HepG2 (cell line): ENCODE results near the gene MRPL9. TPM values are rescaled to one million over a fixed set of nuclear protein-coding genes. Genes with fewer than 3 reads are reported as not detected.

Source experiments
- ATAC-seq: fragments of 200-7000 bp; cut with Tn5 transposase; 3 replicates; pipeline ENCODE4 v1.9.1; 2020; ENCODE audit warnings: mild to moderate bottlenecking, moderate library complexity
- BruUV-seq: library from RNA; stranded (reverse); fragments of 400-500 nt; replicated peaks from 2 replicates; lab custom pipeline; 2021; lab: Mats Ljungman, UMichigan
- CTCF ChIA-PET: fragments of 300-600 bp; formaldehyde crosslinking; extraction: SDS; loops from one replicate; lab custom pipeline; 2021; ENCODE audit warnings: low total read pairs, inconsistent platforms, low intra/inter-chr PET ratio; lab: Yijun Ruan, JAX
- POLR2A ChIA-PET: fragments of 350-600 bp; sonication (Branson Sonifier 250); formaldehyde crosslinking; loops from one replicate; lab custom pipeline; 2020; ENCODE audit warnings: antibody characterized with exemption, inconsistent platforms; lab: Yijun Ruan, JAX
- DNase-seq: peaks from one replicate; pipeline ENCODE4 v3.0.0-alpha.2; 2015; ENCODE audit warnings: low spot score
- FAIRE-seq: peaks from 3 replicates; lab custom pipeline; 2011; peaks lifted over from hg19 to GRCh38; lab: Jason Lieb, UNC
- H2AFZ ChIP-seq: one replicate; pipeline ENCODE4 v1.6.1; 2011; ENCODE audit warnings: low read length, inconsistent platforms
- H3K27ac ChIP-seq: fragments of 300-600 bp; 3 replicates; pipeline ENCODE4 v1.8.0; 2011; ENCODE audit warnings: mixed run types, mild to moderate bottlenecking, mixed read lengths, low read length, inconsistent platforms; ENCODE audit not compliant: insufficient read depth; ENCODE audit errors: extremely low read length
- H3K27me3 ChIP-seq, 2 experiments: fragments of 200-600 bp in 1 of 2; 2 replicates in 1 of 2; 3 replicates in 1 of 2; pipeline versions ENCODE4 v1.6.0 to v1.8.0; 2011; ENCODE audit warnings: low read length in 2 of 2, mild to moderate bottlenecking in 2 of 2, moderate library complexity in 2 of 2, inconsistent platforms in 1 of 2; ENCODE audit not compliant: insufficient read depth in 2 of 2, control insufficient read depth in 1 of 2
- H3K36me3 ChIP-seq, 2 experiments: fragments of 200-600 bp in 1 of 2; replicated peaks in 1 of 2; 2 replicates in 1 of 2; 3 replicates in 1 of 2; pipeline versions ENCODE4 v1.5.1 to v1.8.0; 2011; ENCODE audit warnings: low read length in 2 of 2, inconsistent platforms in 1 of 2; ENCODE audit not compliant: insufficient read depth in 2 of 2, control insufficient read depth in 1 of 2
- H3K4me1 ChIP-seq: 2 replicates; pipeline ENCODE4 v1.5.1; 2012; ENCODE audit warnings: low read length, inconsistent platforms; ENCODE audit not compliant: insufficient read depth
- H3K4me2 ChIP-seq: 2 replicates; pipeline ENCODE4 v1.6.0; 2011; ENCODE audit warnings: low read depth, low read length, inconsistent platforms
- H3K4me3 ChIP-seq, 3 experiments: fragments of 200-600 bp in 1 of 3; sonication (generic), shearing (Covaris generic) in 1 of 3; replicated peaks in 1 of 3; 2 replicates each; pipeline ENCODE4 v1.5.1; 2011 to 2016; ENCODE audit warnings: low read length in 3 of 3, inconsistent platforms in 2 of 3, low read depth in 2 of 3, mild to moderate bottlenecking in 2 of 3, control low read depth in 1 of 3, mixed read lengths in 1 of 3; ENCODE audit not compliant: insufficient read depth in 1 of 3
- H3K79me2 ChIP-seq: one replicate; pipeline ENCODE4 v1.6.1; 2011; ENCODE audit warnings: low read length, inconsistent platforms; ENCODE audit not compliant: insufficient read depth
- H3K9ac ChIP-seq: 2 replicates; pipeline ENCODE4 v1.6.0; 2011; ENCODE audit warnings: mild to moderate bottlenecking, low read depth, low read length, inconsistent platforms; ENCODE audit not compliant: insufficient read depth
- H3K9me3 ChIP-seq: 2 replicates; pipeline ENCODE4 v1.5.1; 2012; ENCODE audit warnings: mild to moderate bottlenecking, low read length
- H4K20me1 ChIP-seq: 2 replicates; pipeline ENCODE4 v1.6.0; 2011; ENCODE audit warnings: inconsistent platforms, mild to moderate bottlenecking, low read length, moderate library complexity; ENCODE audit not compliant: insufficient read depth
- ARNTL ChIP-seq: sonication (generic); formaldehyde crosslinking; IDR thresholded peaks from 2 replicates; pipeline ENCODE4 v1.4.0; 2020; ENCODE audit warnings: mild to moderate bottlenecking, missing genetic modification reagents
- FOXC1 ChIP-seq: sonication (generic); formaldehyde crosslinking; IDR thresholded peaks from 2 replicates; pipeline ENCODE4 v1.8.0; 2022; ENCODE audit warnings: mild to moderate bottlenecking, missing genetic modification reagents, borderline replicate concordance
- GABPA ChIP-seq, 2 experiments: IDR thresholded peaks; 2 replicates each; pipeline ENCODE4 v1.6.1; 2011 to 2016; ENCODE audit warnings: low read depth in 2 of 2, low read length in 1 of 2, missing biosample characterization in 1 of 2, missing genetic modification characterization in 1 of 2
- HNRNPUL1 ChIP-seq: fragments of 200-400 bp; formaldehyde crosslinking; IDR thresholded peaks from 2 replicates; pipeline ENCODE4 v1.6.1; 2017; ENCODE audit warnings: low read depth, mild to moderate bottlenecking, low read length, moderate library complexity
- NFYB ChIP-seq: sonication (generic); formaldehyde crosslinking; IDR thresholded peaks from 2 replicates; pipeline ENCODE4 v1.4.0; 2020; ENCODE audit warnings: missing genetic modification reagents
- SOX5 ChIP-seq: IDR thresholded peaks from 2 replicates; pipeline ENCODE4 v1.6.1; 2016; ENCODE audit warnings: borderline replicate concordance
- ZFP90 ChIP-seq: sonication (generic); formaldehyde crosslinking; IDR thresholded peaks from 2 replicates; pipeline ENCODE4 v1.8.0; 2022; ENCODE audit warnings: missing genetic modification reagents, mild to moderate bottlenecking, inconsistent platforms, borderline replicate concordance
- ZNF232 ChIP-seq: sonication (generic); formaldehyde crosslinking; IDR thresholded peaks from 2 replicates; pipeline ENCODE4 v1.4.0; 2020; ENCODE audit warnings: missing genetic modification reagents, borderline replicate concordance
- ZNF317 ChIP-seq: sonication (generic); formaldehyde crosslinking; IDR thresholded peaks from 2 replicates; pipeline ENCODE4 v1.5.0; 2020; ENCODE audit warnings: mild to moderate bottlenecking, missing genetic modification reagents
- ZNF614 ChIP-seq: IDR thresholded peaks from 2 replicates; pipeline ENCODE4 v1.6.1; 2018; ENCODE audit warnings: missing biosample characterization, missing genetic modification reagents, inconsistent platforms, borderline replicate concordance
- ZNF644 ChIP-seq: IDR thresholded peaks from 2 replicates; pipeline ENCODE4 v1.6.1; 2016; ENCODE audit warnings: low read depth
- WGBS: methylation state at CpG from one replicate; pipeline ENCODE4 v1.1.6; 2017; ENCODE audit warnings: low lambda C conversion rate; 5-methylcytosine and 5-hydroxymethylcytosine counted together
- in situ Hi-C: cut with HindIII; loops from 2 replicates; pipeline ENCODE4 v1.10.0; 2017; ENCODE audit warnings: low pct_unique_long_range_greater_than_20kb; ENCODE audit not compliant: extremely low pct_ligation_motif_present
- intact Hi-C: fragments of 100-400 bp; cut with micrococcal nuclease; formaldehyde crosslinking; loops from one replicate; pipeline ENCODE4 v1.10.0; 2022; ENCODE audit not compliant: unreplicated experiment
- polyA plus RNA-seq, 8 experiments: library from polyadenylated mRNA; depleted of rRNA in 3 of 8; stranded (reverse) in 7 of 8; unstranded in 1 of 8; fragments of >200 nt; fragmentation: Illumina TruSeq in 4 of 8; extraction: Trizol in 4 of 8; gene quantifications; 2 replicates each; pipeline versions ENCODE4 v1.2.1 to v1.2.3, GENCODE V29; 2011 to 2016; ENCODE audit warnings: low read depth in 4 of 8, missing spikeins in 1 of 8, mixed read lengths in 1 of 8; ENCODE audit not compliant: insufficient read depth in 1 of 8
- total RNA-seq, 5 experiments: library from RNA; depleted of rRNA; stranded (reverse); fragments of >200 nt; fragmentation: Illumina TruSeq; extraction: Trizol; gene quantifications; 2 replicates each; pipeline ENCODE4 v1.2.3, GENCODE V29; 2016; ENCODE audit warnings: low read depth in 1 of 5
- TF ChIP-seq, protein P1 (sequence below): sonication (generic); formaldehyde crosslinking; IDR thresholded peaks from 2 replicates; pipeline ENCODE4 v1.8.1; 2022; ENCODE audit warnings: mild to moderate bottlenecking, missing genetic modification reagents
- TF ChIP-seq, protein P2 (sequence below): sonication (generic); formaldehyde crosslinking; IDR thresholded peaks from 2 replicates; pipeline ENCODE4 v1.4.0; 2020; ENCODE audit warnings: missing genetic modification reagents, borderline replicate concordance
- TF ChIP-seq, protein P3 (sequence below): sonication (generic); formaldehyde crosslinking; IDR thresholded peaks from 2 replicates; pipeline ENCODE4 v1.4.0; 2020; ENCODE audit warnings: missing genetic modification reagents, borderline replicate concordance

The MRPL9 gene
- total and polyA plus RNA-seq, 2 of the 13 experiments (the other 11 are each of a cell fraction or from before 2014, with no cell fraction given): 72.1 to 107 TPM

DNA sequence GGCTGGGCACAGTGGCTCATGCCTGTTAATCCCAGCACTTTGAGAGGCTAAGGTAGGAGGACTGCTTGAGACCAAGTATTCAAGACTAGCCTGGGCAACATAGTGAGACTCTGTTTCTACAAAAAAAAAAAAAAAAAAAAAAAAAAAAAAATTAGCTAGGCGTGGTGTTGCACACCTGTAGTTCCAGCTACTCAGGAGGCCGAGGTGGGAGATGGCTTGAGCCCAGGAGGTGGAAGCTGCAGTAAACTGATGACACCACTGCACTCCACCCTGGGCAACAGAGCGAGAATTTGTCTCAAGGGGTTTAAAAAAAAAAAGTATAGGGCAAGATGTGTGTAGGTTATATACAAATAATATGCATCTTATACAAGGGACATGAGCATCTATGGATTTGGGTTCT is 24.4 kb upstream of the MRPL9 start:
- no peak for FAIRE-seq
- H3K27ac ChIP-seq: no peak overlapping the region
- H3K9me3 ChIP-seq: no peaks in the 10 kb centered on the region
- 87% methylated on average over 3 of the region's 3 CpGs for WGBS
- CTCF ChIA-PET: no interaction called here
- TF ChIP-seq ZNF614 (CRISPR knock-in tag): no peak
- no peak for TF ChIP-seq ZNF644
- no peak for TF ChIP-seq ARNTL (CRISPR knock-in tag)
- no peak for TF ChIP-seq ZFP90 (CRISPR knock-in tag)
- no peak for TF ChIP-seq ZNF317
- TF ChIP-seq, protein P1, sequence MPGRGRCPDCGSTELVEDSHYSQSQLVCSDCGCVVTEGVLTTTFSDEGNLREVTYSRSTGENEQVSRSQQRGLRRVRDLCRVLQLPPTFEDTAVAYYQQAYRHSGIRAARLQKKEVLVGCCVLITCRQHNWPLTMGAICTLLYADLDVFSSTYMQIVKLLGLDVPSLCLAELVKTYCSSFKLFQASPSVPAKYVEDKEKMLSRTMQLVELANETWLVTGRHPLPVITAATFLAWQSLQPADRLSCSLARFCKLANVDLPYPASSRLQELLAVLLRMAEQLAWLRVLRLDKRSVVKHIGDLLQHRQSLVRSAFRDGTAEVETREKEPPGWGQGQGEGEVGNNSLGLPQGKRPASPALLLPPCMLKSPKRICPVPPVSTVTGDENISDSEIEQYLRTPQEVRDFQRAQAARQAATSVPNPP (CRISPR knock-in tag): no peak
- TF ChIP-seq NFYB (CRISPR knock-in tag): no peak
- TF ChIP-seq HNRNPUL1: no peak
- no peak for TF ChIP-seq ZNF232 (CRISPR knock-in tag)
- TF ChIP-seq FOXC1 (CRISPR knock-in tag): no peak
- TF ChIP-seq, protein P2, sequence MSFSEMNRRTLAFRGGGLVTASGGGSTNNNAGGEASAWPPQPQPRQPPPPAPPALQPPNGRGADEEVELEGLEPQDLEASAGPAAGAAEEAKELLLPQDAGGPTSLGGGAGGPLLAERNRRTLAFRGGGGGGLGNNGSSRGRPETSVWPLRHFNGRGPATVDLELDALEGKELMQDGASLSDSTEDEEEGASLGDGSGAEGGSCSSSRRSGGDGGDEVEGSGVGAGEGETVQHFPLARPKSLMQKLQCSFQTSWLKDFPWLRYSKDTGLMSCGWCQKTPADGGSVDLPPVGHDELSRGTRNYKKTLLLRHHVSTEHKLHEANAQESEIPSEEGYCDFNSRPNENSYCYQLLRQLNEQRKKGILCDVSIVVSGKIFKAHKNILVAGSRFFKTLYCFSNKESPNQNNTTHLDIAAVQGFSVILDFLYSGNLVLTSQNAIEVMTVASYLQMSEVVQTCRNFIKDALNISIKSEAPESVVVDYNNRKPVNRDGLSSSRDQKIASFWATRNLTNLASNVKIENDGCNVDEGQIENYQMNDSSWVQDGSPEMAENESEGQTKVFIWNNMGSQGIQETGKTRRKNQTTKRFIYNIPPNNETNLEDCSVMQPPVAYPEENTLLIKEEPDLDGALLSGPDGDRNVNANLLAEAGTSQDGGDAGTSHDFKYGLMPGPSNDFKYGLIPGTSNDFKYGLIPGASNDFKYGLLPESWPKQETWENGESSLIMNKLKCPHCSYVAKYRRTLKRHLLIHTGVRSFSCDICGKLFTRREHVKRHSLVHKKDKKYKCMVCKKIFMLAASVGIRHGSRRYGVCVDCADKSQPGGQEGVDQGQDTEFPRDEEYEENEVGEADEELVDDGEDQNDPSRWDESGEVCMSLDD (CRISPR knock-in tag): no peak
- TF ChIP-seq GABPA (IDR thresholded peaks at IDR 0.05; ENCODE audit: low read depth, low read length): no peak
- no peak for TF ChIP-seq GABPA (CRISPR knock-in tag; IDR thresholded peaks at IDR 0.05; ENCODE audit: low read depth)
- no peak for TF ChIP-seq SOX5 (CRISPR knock-in tag)
- TF ChIP-seq, protein P3, sequence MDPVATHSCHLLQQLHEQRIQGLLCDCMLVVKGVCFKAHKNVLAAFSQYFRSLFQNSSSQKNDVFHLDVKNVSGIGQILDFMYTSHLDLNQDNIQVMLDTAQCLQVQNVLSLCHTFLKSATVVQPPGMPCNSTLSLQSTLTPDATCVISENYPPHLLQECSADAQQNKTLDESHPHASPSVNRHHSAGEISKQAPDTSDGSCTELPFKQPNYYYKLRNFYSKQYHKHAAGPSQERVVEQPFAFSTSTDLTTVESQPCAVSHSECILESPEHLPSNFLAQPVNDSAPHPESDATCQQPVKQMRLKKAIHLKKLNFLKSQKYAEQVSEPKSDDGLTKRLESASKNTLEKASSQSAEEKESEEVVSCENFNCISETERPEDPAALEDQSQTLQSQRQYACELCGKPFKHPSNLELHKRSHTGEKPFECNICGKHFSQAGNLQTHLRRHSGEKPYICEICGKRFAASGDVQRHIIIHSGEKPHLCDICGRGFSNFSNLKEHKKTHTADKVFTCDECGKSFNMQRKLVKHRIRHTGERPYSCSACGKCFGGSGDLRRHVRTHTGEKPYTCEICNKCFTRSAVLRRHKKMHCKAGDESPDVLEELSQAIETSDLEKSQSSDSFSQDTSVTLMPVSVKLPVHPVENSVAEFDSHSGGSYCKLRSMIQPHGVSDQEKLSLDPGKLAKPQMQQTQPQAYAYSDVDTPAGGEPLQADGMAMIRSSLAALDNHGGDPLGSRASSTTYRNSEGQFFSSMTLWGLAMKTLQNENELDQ (CRISPR knock-in tag): no peak
- H2AFZ ChIP-seq: no peak overlapping the region
- H3K36me3 ChIP-seq: no peaks in the 10 kb centered on the region
- H3K4me3 ChIP-seq: no peak overlapping the region
- H3K4me1 ChIP-seq: peaks cover 24% of the 10 kb centered on the region
- H3K79me2 ChIP-seq: peaks cover 11% of the 10 kb centered on the region
- no TSS peak for BruUV-seq
- no peak overlapping the region for H3K9ac ChIP-seq
- no peak for DNase-seq
- POLR2A ChIA-PET: interaction anchor here (0.6 kb wide), 1 partner anchor 170 kb away, joined by 3 read pairs; no protein-coding TSS in a partner anchor
- no peaks in the 10 kb centered on the region for H3K27me3 ChIP-seq
- no peak overlapping the region for H3K4me2 ChIP-seq
- no peak for ATAC-seq
- in situ Hi-C loops: no loop called here
- H4K20me1 ChIP-seq: no peaks in the 10 kb centered on the region
- intact Hi-C loops: no loop called here
